HG02798 (cell line): ENCODE data around the gene PRTG.
A peak's percentile ranks its signal among the peaks of the same experiment; 100 is the strongest.
"Not testable (repeated sequence)": the region's sequence is repeated elsewhere in the genome, so short reads cannot be mapped to it uniquely, and the experiment has no call there.

Source experiments
- ATAC-seq: cut with Tn5 transposase; IDR thresholded peaks from one replicate; pipeline ENCODE4 v1.9.1; 2021; ENCODE audit warnings: mild to moderate bottlenecking; ENCODE audit not compliant: unreplicated experiment, poor library complexity

PRTG gene

DNA sequence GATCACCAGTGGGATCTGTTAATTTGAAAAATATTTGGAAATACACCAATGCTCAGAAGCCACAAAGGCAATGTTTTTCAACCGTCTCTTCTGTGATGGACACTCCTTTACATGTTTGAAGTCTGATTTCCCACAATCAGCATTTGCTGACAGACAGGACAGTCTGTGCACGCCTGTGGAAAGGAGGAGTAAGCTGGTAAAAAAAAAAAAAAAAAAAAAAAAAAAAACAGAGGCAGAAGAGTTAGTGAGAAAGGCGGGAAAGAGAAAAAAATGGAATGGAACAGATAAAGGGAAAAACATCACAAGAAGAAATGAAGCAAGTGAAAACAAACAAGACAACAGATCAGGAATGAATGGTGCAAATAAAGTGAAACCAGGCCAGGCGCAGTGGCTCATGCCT lies 35.0 kb downstream of the PRTG start:
- ATAC-seq, result no peak

- no peak for ATAC-seq
Observed at GRCh38 chr15:55707518-55707917, 35.4 kb downstream of the PRTG start.

- no peak for ATAC-seq
Observed at GRCh38 chr15:55703873-55704301, 39.1 kb downstream of the PRTG start.

GRCh38 chr15:55700876-55701275 lies 42.1 kb downstream of the PRTG start:
- no peak for ATAC-seq

DNA sequence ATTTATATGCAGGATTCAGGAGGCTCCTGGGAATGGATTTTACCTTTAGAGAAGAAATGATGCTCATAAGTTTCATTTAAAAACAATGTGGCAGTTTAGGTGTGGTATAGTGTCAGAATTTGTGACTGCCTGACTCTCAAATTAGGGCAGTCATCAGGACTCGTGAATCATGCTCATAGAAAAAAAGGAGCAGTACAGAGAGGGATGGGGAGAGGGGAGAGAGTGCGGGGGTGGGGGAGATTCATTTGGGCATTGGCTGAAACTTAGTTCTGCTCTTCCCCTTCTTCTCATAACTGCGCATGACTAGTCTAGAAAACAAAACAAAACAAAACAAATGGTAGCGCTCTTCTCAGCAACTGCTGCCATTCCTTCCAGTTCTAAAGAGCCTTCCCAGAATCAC lies 44.3 kb downstream of the PRTG start:
- no peak for ATAC-seq

GRCh38 chr15:55696221-55696620 lies 46.7 kb downstream of the PRTG start:
- ATAC-seq, result no peak

- ATAC-seq, result no peak
Observed at GRCh38 chr15:55695432-55695831, 47.5 kb downstream of the PRTG start.

DNA sequence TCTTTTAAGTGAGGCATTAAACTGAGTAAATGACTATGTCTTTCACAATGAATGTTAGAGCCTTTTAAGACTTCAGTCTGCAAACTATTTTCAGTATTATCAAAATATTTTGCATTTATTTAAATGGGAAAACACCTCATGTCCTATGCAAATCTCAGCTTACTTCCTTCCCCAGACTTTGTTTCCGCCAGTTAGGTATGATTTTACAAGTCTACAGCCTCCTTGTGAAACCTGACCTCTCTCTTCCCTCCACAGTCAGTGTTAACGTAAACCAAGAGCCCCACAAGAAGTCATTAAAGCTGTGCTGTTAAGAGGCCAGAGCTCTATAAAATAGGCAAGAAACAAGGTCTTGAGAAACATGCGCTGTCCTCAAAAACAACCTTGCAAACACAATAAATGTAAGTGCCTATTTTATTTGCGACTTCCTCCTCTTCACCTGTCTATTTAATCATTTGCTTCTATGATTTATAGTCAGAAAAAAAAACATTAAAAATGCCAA lies 48.3 kb downstream of the PRTG start:
- ATAC-seq, result peak; percentile 84

DNA sequence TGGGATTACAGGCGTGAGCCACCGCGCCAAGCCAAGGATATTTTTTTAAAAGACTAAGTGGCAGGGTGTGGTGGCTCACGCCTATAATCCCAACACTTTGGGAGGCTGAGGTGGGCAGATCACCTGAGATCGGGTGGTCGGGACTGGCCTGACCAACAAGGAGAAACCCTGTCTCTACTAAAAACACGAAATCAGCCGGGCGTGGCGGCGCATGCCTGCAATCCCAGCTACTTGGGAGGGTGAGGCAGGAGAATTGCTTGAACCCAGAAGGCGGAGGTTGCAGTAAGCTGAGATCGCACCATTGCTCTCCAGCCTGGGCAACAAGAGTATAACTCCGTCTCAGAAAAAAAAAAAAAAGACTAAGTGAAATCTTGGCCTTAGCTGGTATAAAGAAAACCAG lies 49.8 kb downstream of the PRTG start:
- not testable (repeated sequence) for ATAC-seq

GRCh38 chr15:55687792-55688191 lies 55.2 kb downstream of the PRTG start:
- ATAC-seq, result no peak

DNA sequence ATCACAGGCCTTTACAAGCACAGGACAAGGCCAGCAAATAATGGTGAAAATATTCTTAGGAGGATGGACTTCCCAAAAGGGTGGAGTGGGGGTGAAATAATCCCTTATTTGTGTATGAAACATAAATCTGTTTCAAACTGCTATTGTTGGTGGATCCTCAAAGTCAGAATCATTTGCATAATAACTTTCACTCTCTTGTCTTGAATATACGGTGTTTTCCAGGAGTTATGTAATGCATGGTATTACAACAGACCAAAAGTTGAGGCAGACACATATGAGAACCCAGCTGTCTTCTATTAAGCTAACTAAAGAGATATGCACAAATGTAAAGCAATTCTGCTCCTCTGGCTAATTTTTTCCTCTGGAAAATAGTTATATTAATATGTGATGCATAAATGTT lies 57.7 kb downstream of the PRTG start:
- peak; percentile 88 for ATAC-seq

- ATAC-seq, result no peak
Observed at GRCh38 chr15:55683376-55683775, 59.6 kb downstream of the PRTG start.

DNA sequence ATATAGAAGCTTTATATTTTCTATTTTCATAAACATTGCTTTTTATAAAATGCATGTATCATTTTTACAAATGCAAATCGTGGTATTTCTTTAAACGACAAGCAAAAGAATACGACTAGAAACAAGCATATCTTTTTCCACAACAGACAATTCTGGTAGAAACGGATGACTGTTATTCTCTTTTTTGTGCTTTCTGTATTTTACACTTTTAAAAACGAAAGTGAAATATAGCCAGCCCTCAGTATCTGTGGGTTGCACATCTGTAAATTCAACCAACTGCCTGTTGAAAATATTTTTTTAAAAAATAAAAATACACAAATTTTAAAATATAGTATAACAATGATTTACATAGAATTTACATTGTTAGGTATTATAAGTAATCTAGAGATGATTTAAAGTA lies 61.3 kb downstream of the PRTG start:
- ATAC-seq, result peak; percentile 57

DNA sequence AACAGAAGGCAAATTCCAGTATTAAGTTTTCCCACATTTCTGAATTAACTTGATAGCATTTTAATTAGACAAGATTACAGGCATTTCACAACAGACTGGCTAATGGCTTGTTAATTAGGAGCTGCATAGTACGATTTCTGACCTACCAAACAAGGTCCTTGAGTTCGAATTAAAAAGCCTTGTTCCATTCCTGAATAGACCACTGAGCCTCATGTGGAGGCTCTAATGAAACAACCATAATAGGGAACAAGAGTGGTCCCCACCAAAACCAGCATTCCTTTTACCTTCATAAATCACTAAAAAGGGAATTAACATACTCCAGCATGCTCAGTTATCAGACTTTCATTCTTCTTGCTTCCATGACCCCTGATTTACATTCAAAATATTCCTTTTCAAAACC lies 66.4 kb downstream of the PRTG start:
- ATAC-seq, result no peak

- no peak for ATAC-seq
Observed at GRCh38 chr15:55673287-55673686, 69.7 kb downstream of the PRTG start.

DNA sequence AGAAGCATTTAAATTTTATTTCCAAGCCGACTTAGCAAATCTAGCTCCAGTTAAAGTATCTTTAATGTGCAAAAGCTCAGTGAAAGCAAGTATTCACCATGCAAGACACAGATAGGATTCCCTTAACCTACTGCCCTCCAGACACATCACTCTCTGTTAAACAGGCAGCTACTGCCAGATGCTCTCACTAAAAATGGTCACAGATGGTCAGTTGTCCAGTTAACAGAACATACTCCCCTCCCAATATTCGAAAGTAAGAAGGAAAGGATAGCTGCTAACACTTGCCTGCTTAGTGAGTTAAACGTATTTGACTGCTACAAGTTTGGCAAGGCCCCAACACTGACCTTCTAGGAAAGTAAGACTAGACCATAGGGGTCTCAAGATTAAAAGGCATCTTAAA lies 73.7 kb downstream of the PRTG start:
- no peak for ATAC-seq

DNA sequence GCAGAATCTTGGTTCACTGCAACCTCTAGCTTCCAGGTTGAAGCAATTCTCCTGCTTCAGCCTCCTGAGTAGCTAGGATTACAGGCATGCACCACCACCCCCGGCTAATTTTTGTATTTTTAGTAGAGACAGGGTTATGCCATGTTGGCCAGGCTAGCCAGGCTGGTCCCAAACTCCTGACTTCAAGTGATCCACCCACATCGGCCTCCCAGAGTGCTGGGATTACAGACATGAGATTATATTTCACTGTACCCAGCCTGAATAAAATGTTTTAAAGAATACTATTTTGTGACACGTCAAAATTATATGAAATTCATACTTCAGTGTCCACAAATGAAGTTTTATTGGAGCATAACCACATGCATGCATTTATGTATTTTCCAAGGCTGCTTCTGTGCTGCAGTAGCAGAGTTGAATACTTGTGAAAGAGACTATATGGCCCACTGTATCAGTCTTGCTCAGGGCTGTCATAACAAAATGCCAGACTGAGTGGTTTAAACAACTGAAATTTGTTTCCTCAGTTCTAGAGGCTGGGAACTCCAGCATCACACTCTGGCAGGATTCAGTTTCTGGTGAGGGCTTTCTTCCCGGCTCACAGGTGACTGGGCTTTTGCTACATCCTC lies 77.2 kb downstream of the PRTG start:
- ATAC-seq, result no peak

GRCh38 chr15:55661428-55661827 lies 81.5 kb downstream of the PRTG start:
- no peak for ATAC-seq

- no peak for ATAC-seq
Observed at GRCh38 chr15:55660153-55660552, 82.8 kb downstream of the PRTG start.

GRCh38 chr15:55659481-55659880 lies 83.5 kb downstream of the PRTG start:
- ATAC-seq, result no peak

DNA sequence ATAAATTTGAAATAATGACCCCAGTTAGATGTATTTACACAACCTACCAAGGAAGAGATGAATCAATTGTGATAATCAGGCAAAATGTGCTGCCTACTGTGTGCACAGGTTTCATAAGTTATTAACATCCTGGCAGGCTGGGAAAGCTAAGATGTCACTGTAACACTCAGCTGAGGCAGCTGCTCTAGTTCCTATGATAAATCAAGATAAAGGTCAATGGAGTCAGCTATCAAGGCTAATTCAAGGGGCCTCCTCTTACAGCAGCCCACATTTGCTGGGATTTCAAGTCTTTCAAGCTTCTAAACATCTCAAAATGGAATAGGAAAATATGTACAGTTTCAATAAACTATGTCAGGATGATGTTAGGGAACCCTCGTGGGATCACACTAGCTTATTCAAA lies 84.1 kb downstream of the PRTG start:
- no peak for ATAC-seq

DNA sequence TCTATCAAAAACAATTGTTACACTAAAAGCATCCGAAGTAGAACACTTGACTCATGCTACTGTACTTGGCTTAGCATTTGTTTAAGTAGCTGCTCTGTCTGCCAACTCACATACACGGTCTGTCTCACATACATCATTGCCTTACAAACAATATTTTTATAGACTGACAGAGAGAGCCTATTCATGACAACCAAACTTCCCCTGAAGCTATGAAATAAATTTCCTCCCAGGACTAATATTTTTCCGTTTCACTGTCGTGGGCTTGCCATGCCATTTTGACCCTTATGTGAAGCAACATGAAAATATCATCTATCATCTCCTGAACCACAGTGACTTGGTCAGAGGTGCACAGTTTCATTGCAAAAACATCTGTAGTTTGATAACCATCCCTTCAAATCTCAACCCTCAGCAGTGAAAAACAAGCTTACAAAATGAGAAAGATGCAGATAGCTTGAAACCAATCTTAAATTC lies 88.4 kb downstream of the PRTG start:
- no peak for ATAC-seq
